Effector memory CD4-positive, alpha-beta T cell (primary cell): ENCODE measurements around the gene PCGF2.

Experiments used
- DNase-seq, 3 donors: peaks; one replicate each; pipeline ENCODE4 v3.0.0-alpha.2; 2020
- H3K27ac ChIP-seq: 2 replicates; pipeline ENCODE4 v1.7.0; 2013; ENCODE audit warnings: mild to moderate bottlenecking, low read length, moderate library complexity; ENCODE audit not compliant: insufficient read depth, poor library complexity, severe bottlenecking
- H3K27me3 ChIP-seq: replicated peaks from 2 replicates; pipeline ENCODE4 v1.7.0; 2013; ENCODE audit warnings: mild to moderate bottlenecking, low read length; ENCODE audit not compliant: insufficient read depth, control insufficient read depth, poor library complexity, severe bottlenecking
- H3K36me3 ChIP-seq: 2 replicates; pipeline ENCODE4 v1.7.0; 2013; ENCODE audit warnings: mild to moderate bottlenecking, low read length, moderate library complexity; ENCODE audit not compliant: control insufficient read depth, insufficient read depth
- H3K4me1 ChIP-seq: 2 replicates; pipeline ENCODE4 v1.7.0; 2013; ENCODE audit warnings: low read length, mild to moderate bottlenecking; ENCODE audit not compliant: control insufficient read depth, insufficient read depth, poor library complexity, severe bottlenecking
- H3K4me3 ChIP-seq: 2 replicates; pipeline ENCODE4 v1.7.0; 2013; ENCODE audit warnings: low read length, low read depth, mild to moderate bottlenecking; ENCODE audit not compliant: insufficient read depth, poor library complexity, severe bottlenecking
- H3K9me3 ChIP-seq: 2 replicates; pipeline ENCODE4 v1.7.0; 2013; ENCODE audit warnings: mild to moderate bottlenecking, low read length, moderate library complexity; ENCODE audit not compliant: control insufficient read depth

The PCGF2 gene

DNA sequence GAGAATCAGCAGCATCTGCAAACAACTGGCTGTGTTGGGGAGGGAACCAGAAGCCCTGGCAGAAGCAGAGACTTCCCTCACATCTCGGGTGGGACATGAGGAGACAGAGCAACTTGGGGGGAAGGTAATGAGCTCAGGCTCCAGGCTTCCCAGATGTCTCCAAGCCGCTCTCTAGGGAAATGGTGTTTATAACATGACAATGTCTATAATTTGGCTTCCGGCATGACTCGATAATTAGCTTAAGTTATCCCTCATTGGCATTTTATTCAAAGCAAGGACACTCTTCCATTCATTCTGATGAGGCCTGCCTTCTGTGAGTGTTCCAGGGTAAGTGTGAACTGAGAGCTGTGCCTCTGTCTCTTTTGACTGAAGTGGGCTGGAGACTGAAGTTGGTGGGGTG lies 57.8 kb downstream of the PCGF2 start:
- H3K4me3 ChIP-seq, result no peak overlapping the region
- H3K9me3 ChIP-seq, result no peaks in the 10 kb centered on the region
- no peak for DNase-seq
- H3K4me1 ChIP-seq, result no peaks in the 10 kb centered on the region
- no peaks in the 10 kb centered on the region for H3K36me3 ChIP-seq
- no peaks in the 10 kb centered on the region for H3K27me3 ChIP-seq
- H3K27ac ChIP-seq, result no peak overlapping the region

- H3K27ac ChIP-seq, result no peak overlapping the region
- H3K9me3 ChIP-seq, result no peaks in the 10 kb centered on the region
- H3K36me3 ChIP-seq, result no peaks in the 10 kb centered on the region
- H3K4me1 ChIP-seq, result no peaks in the 10 kb centered on the region
- no peaks in the 10 kb centered on the region for H3K27me3 ChIP-seq
- H3K4me3 ChIP-seq, result no peak overlapping the region
- DNase-seq, result no peak
Observed at GRCh38 chr17:38687286-38687685, 60.9 kb downstream of the PCGF2 start.

DNA sequence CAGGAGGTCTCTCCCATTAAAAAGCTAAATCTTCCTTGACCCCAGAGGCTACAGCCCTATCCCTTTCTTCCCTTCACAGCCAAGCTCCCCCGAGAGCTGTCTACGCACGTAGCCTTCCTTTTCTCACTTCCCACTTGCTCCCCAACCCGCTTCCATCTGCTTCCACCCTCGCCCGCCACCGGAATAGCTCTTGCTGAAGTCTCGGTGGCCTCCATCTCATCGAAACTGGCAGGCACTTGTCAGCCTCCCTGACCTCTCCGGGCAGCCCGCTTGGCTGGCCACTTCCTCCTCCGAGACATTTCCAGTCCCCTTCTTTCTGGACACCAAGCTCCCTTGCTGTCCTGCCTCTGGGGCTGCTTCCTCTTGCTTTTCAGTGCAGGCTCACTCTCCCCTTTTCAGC lies 62.6 kb downstream of the PCGF2 start:
- H3K36me3 ChIP-seq, result no peaks in the 10 kb centered on the region
- no peak overlapping the region for H3K27ac ChIP-seq

More for the DNA sequence above, 62.6 kb downstream of the PCGF2 start:
- no peak overlapping the region for H3K4me3 ChIP-seq
- no peak for DNase-seq
- no peaks in the 10 kb centered on the region for H3K27me3 ChIP-seq
- no peaks in the 10 kb centered on the region for H3K9me3 ChIP-seq
- H3K4me1 ChIP-seq, result no peaks in the 10 kb centered on the region
